ENCODE results near the gene INPP1.

DNA sequence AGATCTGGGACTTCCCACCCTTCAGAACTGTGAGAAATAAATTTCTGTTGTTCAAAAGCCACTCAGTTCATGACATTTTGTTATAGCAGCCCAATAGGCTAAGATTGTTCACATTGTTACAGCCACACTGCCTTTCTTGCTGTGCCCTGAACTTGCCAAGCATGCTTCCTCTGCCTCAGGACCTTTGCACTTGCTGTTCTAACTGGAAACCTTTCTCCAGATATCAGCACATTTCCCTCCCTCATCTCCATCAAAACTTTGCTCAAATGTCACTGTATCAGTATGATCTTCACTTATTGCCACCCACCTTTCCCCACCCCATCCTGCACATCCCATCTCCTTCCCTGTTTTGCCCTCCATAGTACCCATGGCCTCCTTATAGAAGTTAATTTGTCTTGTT is 32.7 kb downstream of the INPP1 start:
- TF ChIP-seq, protein P1, sequence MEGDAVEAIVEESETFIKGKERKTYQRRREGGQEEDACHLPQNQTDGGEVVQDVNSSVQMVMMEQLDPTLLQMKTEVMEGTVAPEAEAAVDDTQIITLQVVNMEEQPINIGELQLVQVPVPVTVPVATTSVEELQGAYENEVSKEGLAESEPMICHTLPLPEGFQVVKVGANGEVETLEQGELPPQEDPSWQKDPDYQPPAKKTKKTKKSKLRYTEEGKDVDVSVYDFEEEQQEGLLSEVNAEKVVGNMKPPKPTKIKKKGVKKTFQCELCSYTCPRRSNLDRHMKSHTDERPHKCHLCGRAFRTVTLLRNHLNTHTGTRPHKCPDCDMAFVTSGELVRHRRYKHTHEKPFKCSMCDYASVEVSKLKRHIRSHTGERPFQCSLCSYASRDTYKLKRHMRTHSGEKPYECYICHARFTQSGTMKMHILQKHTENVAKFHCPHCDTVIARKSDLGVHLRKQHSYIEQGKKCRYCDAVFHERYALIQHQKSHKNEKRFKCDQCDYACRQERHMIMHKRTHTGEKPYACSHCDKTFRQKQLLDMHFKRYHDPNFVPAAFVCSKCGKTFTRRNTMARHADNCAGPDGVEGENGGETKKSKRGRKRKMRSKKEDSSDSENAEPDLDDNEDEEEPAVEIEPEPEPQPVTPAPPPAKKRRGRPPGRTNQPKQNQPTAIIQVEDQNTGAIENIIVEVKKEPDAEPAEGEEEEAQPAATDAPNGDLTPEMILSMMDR (IDR thresholded peaks at IDR 0.05 in 4 of 5, conservative IDR thresholded peaks at IDR 0.05 in 1 of 5), result no peak
- TF ChIP-seq POLR2A (IDR thresholded peaks at IDR 0.05), result no peak

All from gastrocnemius medialis (tissue), 4 donors.